Measurements from ENCODE around the gene KIF9. TPM values are rescaled to one million over a fixed set of nuclear protein-coding genes. Genes with fewer than 3 reads are reported as not detected.

KIF9 gene
- total RNA-seq, 4 donors from 2014 or later = 3.7 to 9.4 (median 4.9) TPM; not detected in 1

GRCh38 chr3:47245271-47245670 lies 37.3 kb downstream of the KIF9 start:
- no peak overlapping the region for H3K4me3 ChIP-seq
- intact Hi-C loops (cut with DNase I; ENCODE audit: low total_unique reads) = no loop called here
- H3K9me3 ChIP-seq = no peaks in the 10 kb centered on the region
- in situ Hi-C loops (cut with MboI; ENCODE audit: low pct_ligation_motif_present in 1 of 4, low pct_unique_long_range_greater_than_20kb in 1 of 4, low sequenced_read_pairs in 3 of 4) = no loop called here
- no peak for TF ChIP-seq CTCF (IDR thresholded peaks at IDR 0.05)
- TF ChIP-seq EP300 (IDR thresholded peaks at IDR 0.05; ENCODE audit: low read depth) = no peak
- TF ChIP-seq POLR2A (IDR thresholded peaks at IDR 0.05) = no peak
- TF ChIP-seq POLR2AphosphoS5 (IDR thresholded peaks at IDR 0.05) = no peak
- 96% methylated on average over 2 of the region's 2 CpGs; no CpG with 5 or more reads in 1 of the 2 donors for WGBS, 2 donors (ENCODE audit: low coverage in 1 of 2)
- H3K36me3 ChIP-seq = no peaks in the 10 kb centered on the region
- H3K4me1 ChIP-seq = no peaks in the 10 kb centered on the region
- H3K27me3 ChIP-seq = no peaks in the 10 kb centered on the region
- DNase-seq = no peak
- H3K27ac ChIP-seq = no peak overlapping the region

- Histone ChIP-seq H3K27ac (no peak overlapping the region), H3K4me3 (no peak overlapping the region), H3K36me3 (no peaks in the 10 kb centered on the region), H3K4me1 (no peaks in the 10 kb centered on the region), H3K27me3 (no peaks in the 10 kb centered on the region), H3K9me3 (no peaks in the 10 kb centered on the region)
- in situ Hi-C loops (cut with MboI; ENCODE audit: low pct_ligation_motif_present in 1 of 4, low pct_unique_long_range_greater_than_20kb in 1 of 4, low sequenced_read_pairs in 3 of 4) = no loop called here
- intact Hi-C loops (cut with DNase I; ENCODE audit: low total_unique reads) = no loop called here
- TF ChIP-seq CTCF (IDR thresholded peaks at IDR 0.05) = no peak
- TF ChIP-seq POLR2A (IDR thresholded peaks at IDR 0.05) = no peak
- TF ChIP-seq EP300 (IDR thresholded peaks at IDR 0.05; ENCODE audit: low read depth) = no peak
- no peak for TF ChIP-seq POLR2AphosphoS5 (IDR thresholded peaks at IDR 0.05)
- WGBS, 2 donors (ENCODE audit: low coverage in 1 of 2) = 90 to 93% methylated on average over 5 to 10 of the region's 10 CpGs
- DNase-seq = no peak
These were observed 38.0 kb downstream of the KIF9 start for GRCh38 chr3:47244531-47245100.

- Histone ChIP-seq H3K9me3 (no peaks in the 10 kb centered on the region), H3K4me1 (no peaks in the 10 kb centered on the region), H3K27me3 (no peaks in the 10 kb centered on the region), H3K4me3 (no peak overlapping the region), H3K36me3 (no peaks in the 10 kb centered on the region), H3K27ac (no peak overlapping the region)
- 76 to 81% methylated on average over 3 to 9 of the region's 9 CpGs for WGBS, 2 donors (ENCODE audit: low coverage in 1 of 2)
- in situ Hi-C loops (cut with MboI; ENCODE audit: low pct_ligation_motif_present in 1 of 4, low pct_unique_long_range_greater_than_20kb in 1 of 4, low sequenced_read_pairs in 3 of 4) (no loop called here), intact Hi-C loops (cut with DNase I; ENCODE audit: low total_unique reads) (no loop called here)
- TF ChIP-seq EP300 (IDR thresholded peaks at IDR 0.05; ENCODE audit: low read depth) = no peak
- no peak for TF ChIP-seq POLR2AphosphoS5 (IDR thresholded peaks at IDR 0.05)
- TF ChIP-seq POLR2A (IDR thresholded peaks at IDR 0.05) = no peak
- TF ChIP-seq CTCF (IDR thresholded peaks at IDR 0.05) = no peak
- no peak for DNase-seq
These were observed 39.0 kb downstream of the KIF9 start for GRCh38 chr3:47243419-47244147.

GRCh38 chr3:47239929-47240328 lies 42.7 kb downstream of the KIF9 start:
- Histone ChIP-seq H3K9me3 (no peaks in the 10 kb centered on the region), H3K27ac (no peak overlapping the region), H3K4me1 (no peaks in the 10 kb centered on the region), H3K4me3 (no peak overlapping the region), H3K27me3 (no peaks in the 10 kb centered on the region), H3K36me3 (no peaks in the 10 kb centered on the region)
- no peak for DNase-seq
- intact Hi-C loops (cut with DNase I; ENCODE audit: low total_unique reads) (no loop called here), in situ Hi-C loops (cut with MboI; ENCODE audit: low pct_ligation_motif_present in 1 of 4, low pct_unique_long_range_greater_than_20kb in 1 of 4, low sequenced_read_pairs in 3 of 4) (no loop called here)
- no peak for TF ChIP-seq CTCF (IDR thresholded peaks at IDR 0.05)
- no peak for TF ChIP-seq POLR2A (IDR thresholded peaks at IDR 0.05)
- no peak for TF ChIP-seq POLR2AphosphoS5 (IDR thresholded peaks at IDR 0.05)
- no peak for TF ChIP-seq EP300 (IDR thresholded peaks at IDR 0.05; ENCODE audit: low read depth)
- 88% methylated on average over 6 of the region's 6 CpGs; no CpG with 5 or more reads in 1 of the 2 donors for WGBS, 2 donors (ENCODE audit: low coverage in 1 of 2)
